H9 (cell line): ENCODE results near the gene PGA3. TPM values are rescaled to one million over a fixed set of nuclear protein-coding genes. Genes with fewer than 3 reads are reported as not detected.

ENCODE experiments used
- DNase-seq: peaks from one replicate; pipeline ENCODE4 v3.0.0-alpha.2; 2017
- H2AFZ ChIP-seq: one replicate; pipeline ENCODE4 v1.6.1; 2013; ENCODE audit warnings: mild to moderate bottlenecking, low read length, control low read depth, moderate library complexity
- H2AK5ac ChIP-seq: 2 replicates; pipeline ENCODE4 v1.6.1; 2013; ENCODE audit warnings: low read length, control low read depth, mixed read lengths; ENCODE audit not compliant: insufficient read length
- H2BK120ac ChIP-seq: one replicate; pipeline ENCODE4 v1.6.1; 2013; ENCODE audit warnings: low read depth, mild to moderate bottlenecking, low read length, control low read depth, inconsistent platforms; ENCODE audit not compliant: poor library complexity, severe bottlenecking
- H2BK12ac ChIP-seq: 2 replicates; pipeline ENCODE4 v1.6.1; 2013; ENCODE audit warnings: low read length, control low read depth, mixed read lengths, low read depth; ENCODE audit not compliant: insufficient read length
- H2BK15ac ChIP-seq: 2 replicates; pipeline ENCODE4 v1.6.1; 2013; ENCODE audit warnings: low read depth, low read length, control low read depth
- H2BK20ac ChIP-seq: one replicate; pipeline ENCODE4 v1.6.1; 2013; ENCODE audit warnings: low read depth, mild to moderate bottlenecking, low read length, control low read depth, inconsistent platforms; ENCODE audit not compliant: poor library complexity, severe bottlenecking
- H2BK5ac ChIP-seq: 2 replicates; pipeline ENCODE4 v1.6.1; 2013; ENCODE audit warnings: low read length, control low read depth, mixed read lengths; ENCODE audit not compliant: insufficient read length
- H3K14ac ChIP-seq: 2 replicates; pipeline ENCODE4 v1.6.1; 2013; ENCODE audit warnings: low read length, control low read depth; ENCODE audit not compliant: insufficient read depth
- H3K18ac ChIP-seq: 2 replicates; pipeline ENCODE4 v1.6.1; 2013; ENCODE audit warnings: low read depth, mild to moderate bottlenecking, mixed read lengths, low read length, control low read depth; ENCODE audit not compliant: insufficient read length
- H3K23ac ChIP-seq: 2 replicates; pipeline ENCODE4 v1.6.1; 2013; ENCODE audit warnings: low read length, control low read depth, mixed read lengths, low read depth; ENCODE audit not compliant: insufficient read length
- H3K23me2 ChIP-seq: 2 replicates; pipeline ENCODE4 v1.6.1; 2013; ENCODE audit warnings: low read depth, mild to moderate bottlenecking, mixed read lengths, low read length, control low read depth; ENCODE audit not compliant: insufficient read length, poor library complexity, severe bottlenecking
- H3K27ac ChIP-seq: 2 replicates; pipeline ENCODE4 v1.5.1; 2013; ENCODE audit warnings: low read length, control low read depth, mixed read lengths, low read depth; ENCODE audit not compliant: insufficient read length
- H3K27me3 ChIP-seq: 2 replicates; pipeline ENCODE4 v1.6.1; 2013; ENCODE audit warnings: low read length, control low read depth, inconsistent platforms; ENCODE audit not compliant: insufficient read depth
- H3K4ac ChIP-seq: 2 replicates; pipeline ENCODE4 v1.6.1; 2013; ENCODE audit warnings: low read depth, mild to moderate bottlenecking, control low read depth, inconsistent platforms, low read length, moderate library complexity
- H3K4me1 ChIP-seq: 2 replicates; pipeline ENCODE4 v1.6.1; 2013; ENCODE audit warnings: low read length, control low read depth, inconsistent platforms; ENCODE audit not compliant: insufficient read depth
- H3K4me2 ChIP-seq: 2 replicates; pipeline ENCODE4 v1.6.1; 2013; ENCODE audit warnings: low read length, control low read depth, mixed read lengths; ENCODE audit not compliant: insufficient read length, insufficient read depth
- H3K56ac ChIP-seq: 2 replicates; pipeline ENCODE4 v1.6.1; 2013; ENCODE audit warnings: low read depth, mild to moderate bottlenecking, mixed read lengths, low read length, control low read depth; ENCODE audit not compliant: insufficient read length
- H3K79me1 ChIP-seq: 2 replicates; pipeline ENCODE4 v1.6.1; 2013; ENCODE audit warnings: low read depth, mild to moderate bottlenecking, moderate library complexity, low read length, control low read depth, inconsistent platforms; ENCODE audit not compliant: insufficient read depth, poor library complexity, severe bottlenecking
- H3K79me2 ChIP-seq: 2 replicates; pipeline ENCODE4 v1.6.1; 2013; ENCODE audit warnings: low read length, control low read depth, inconsistent platforms; ENCODE audit not compliant: insufficient read depth
- H3K9ac ChIP-seq: 2 replicates; pipeline ENCODE4 v1.6.1; 2013; ENCODE audit warnings: low read length, control low read depth, mixed read lengths; ENCODE audit not compliant: insufficient read length; ENCODE audit errors: extremely low read depth
- H3K9me3 ChIP-seq: one replicate; pipeline ENCODE4 v1.6.1; 2013; ENCODE audit warnings: low read depth, low read length, inconsistent platforms; ENCODE audit not compliant: control insufficient read depth
- H3T11ph ChIP-seq: one replicate; pipeline ENCODE4 v1.6.1; 2013; ENCODE audit warnings: mild to moderate bottlenecking, low read length, control low read depth, inconsistent platforms
- H4K20me1 ChIP-seq: one replicate; pipeline ENCODE4 v1.6.1; 2013; ENCODE audit not compliant: control insufficient read depth, insufficient read length, insufficient read depth
- H4K5ac ChIP-seq: 2 replicates; pipeline ENCODE4 v1.6.1; 2013; ENCODE audit warnings: low read depth, mild to moderate bottlenecking, mixed read lengths, low read length, control low read depth; ENCODE audit not compliant: insufficient read length
- H4K8ac ChIP-seq: replicated peaks from 2 replicates; pipeline ENCODE4 v1.6.1; 2013; ENCODE audit warnings: low read length, control low read depth, mixed read lengths, low read depth; ENCODE audit not compliant: insufficient read length
- H4K91ac ChIP-seq: 2 replicates; pipeline ENCODE4 v1.6.1; 2013; ENCODE audit warnings: low read depth, mild to moderate bottlenecking, moderate library complexity, mixed read lengths, low read length, control low read depth; ENCODE audit not compliant: insufficient read length
- H3K27ac Mint-ChIP-seq, 3 experiments: 2 replicates in 2 of 3; 3 replicates in 1 of 3; pipeline ENCODE4 v1.8.0; 2020 to 2021; ENCODE audit warnings: mixed read lengths in 3 of 3, mild to moderate bottlenecking in 1 of 3, moderate library complexity in 1 of 3
- H3K27me3 Mint-ChIP-seq: 2 replicates; pipeline ENCODE4 v1.8.0; 2021; ENCODE audit warnings: low read depth, mild to moderate bottlenecking, moderate library complexity, mixed read lengths
- H3K36me3 Mint-ChIP-seq, 3 experiments: 2 replicates in 2 of 3; 3 replicates in 1 of 3; pipeline ENCODE4 v1.8.0; 2020 to 2021; ENCODE audit warnings: low read depth in 3 of 3, mixed read lengths in 3 of 3; ENCODE audit not compliant: insufficient read depth in 1 of 3
- H3K4me1 Mint-ChIP-seq, 2 experiments: 2 replicates each; pipeline ENCODE4 v1.8.0; 2020; ENCODE audit warnings: mixed read lengths in 2 of 2
- H3K4me3 Mint-ChIP-seq, 2 experiments: 2 replicates in 1 of 2; 3 replicates in 1 of 2; pipeline ENCODE4 v1.8.0; 2020 to 2021; ENCODE audit warnings: mild to moderate bottlenecking in 2 of 2, mixed read lengths in 2 of 2, moderate library complexity in 1 of 2
- H3K9me3 Mint-ChIP-seq, 2 experiments: 2 replicates in 1 of 2; 3 replicates in 1 of 2; pipeline ENCODE4 v1.8.0; 2020; ENCODE audit warnings: mild to moderate bottlenecking in 2 of 2, mixed read lengths in 2 of 2, moderate library complexity in 1 of 2
- CTCF ChIP-seq: fragments of 200-600 bp; sonication (generic); conservative IDR thresholded peaks from 3 replicates; pipeline ENCODE4 v1.8.0; 2021; ENCODE audit warnings: antibody characterized with exemption, mild to moderate bottlenecking
- WGBS: extraction: QIAGEN DNeasy Blood & Tissue Kit; methylation state at CpG from one replicate; pipeline ENCODE4 v1.1.7; 2013; ENCODE audit warnings: missing lambda C conversion rate, low lambda C conversion rate, mixed read lengths; ENCODE audit not compliant: insufficient read length; ENCODE audit errors: extremely low coverage; 5-methylcytosine and 5-hydroxymethylcytosine counted together
- total RNA-seq: library from RNA; stranded (reverse); gene quantifications from 2 replicates; pipeline ENCODE4 v1.2.1, GENCODE V29; 2021

PGA3 gene
- total RNA-seq, 1 experiment from 2014 or later: not detected

- no peaks in the 10 kb centered on the region for H3K23me2 ChIP-seq
- peaks cover 0 to 2% of the 10 kb centered on the region in 2 experiments; a peak in 2 of 5 replicates for H3K9me3 Mint-ChIP-seq
- H3K9ac ChIP-seq: no peak overlapping the region
- no peak overlapping the region for H3K4me3 Mint-ChIP-seq
- H3K9me3 ChIP-seq: no peaks in the 10 kb centered on the region
- H4K5ac ChIP-seq: no peak overlapping the region
- no peaks in the 10 kb centered on the region for H3K79me2 ChIP-seq
- no peaks in the 10 kb centered on the region for H3K4me1 ChIP-seq
- TF ChIP-seq CTCF: no peak; the same call in 2 of the 3 replicates
- H4K8ac ChIP-seq: no peak overlapping the region
- H3T11ph ChIP-seq: no peak overlapping the region
- no peaks in the 10 kb centered on the region for H3K4me1 Mint-ChIP-seq
- no peak overlapping the region for H3K14ac ChIP-seq
- no peaks in the 10 kb centered on the region; the same call in 1 of the 2 replicates for H3K27me3 Mint-ChIP-seq
- no peak for DNase-seq
- WGBS: no CpG with 5 or more reads among the region's 4 CpGs
- H2BK120ac ChIP-seq: no peak overlapping the region
- no peak overlapping the region for H2BK20ac ChIP-seq
- H3K56ac ChIP-seq: no peak overlapping the region
- H3K79me1 ChIP-seq: no peaks in the 10 kb centered on the region
- no peak overlapping the region for H2BK15ac ChIP-seq
- H3K4me2 ChIP-seq: no peak overlapping the region
- no peak overlapping the region for H3K4ac ChIP-seq
- no peak overlapping the region for H3K27ac ChIP-seq
- no peaks in the 10 kb centered on the region for H3K27me3 ChIP-seq
- H3K36me3 Mint-ChIP-seq: no peaks in the 10 kb centered on the region
- H4K91ac ChIP-seq: no peak overlapping the region
- no peak overlapping the region for H2BK5ac ChIP-seq
- no peak overlapping the region for H2BK12ac ChIP-seq
- no peak overlapping the region for H3K18ac ChIP-seq
- no peak overlapping the region; a peak in 1 of 7 replicates for H3K27ac Mint-ChIP-seq
- H4K20me1 ChIP-seq: no peaks in the 10 kb centered on the region
- H2AFZ ChIP-seq: no peak overlapping the region
- H3K23ac ChIP-seq: no peak overlapping the region
- no peak overlapping the region for H2AK5ac ChIP-seq
These were observed 19.7 kb upstream of the PGA3 start for GRCh38 chr11:61183645-61184044.
